Skin epidermis (tissue), 12 donors: ENCODE measurements around the gene HMGN2.

Experiments used
- H3K27ac ChIP-seq, 21 experiments: fragments of 200-600 bp; sonication (generic) in 11 of 21; one replicate each; pipeline ENCODE4 v1.5.0; 2020; ENCODE audit warnings: mild to moderate bottlenecking in 3 of 21, inconsistent platforms in 2 of 21, moderate library complexity in 2 of 21
- H3K4me3 ChIP-seq, 7 experiments: fragments of 200-600 bp; sonication (generic) in 2 of 7; one replicate each; pipeline ENCODE4 v1.5.0; 2020; ENCODE audit warnings: inconsistent platforms in 2 of 7, mild to moderate bottlenecking in 2 of 7, moderate library complexity in 1 of 7

Gene HMGN2

GRCh38 chr1:26472320-26472900 lies at the start of gene HMGN2:
Gene HMGN2 (plus strand): TSS chr1:26472440. CDS start chr1:26472613, 173 bp downstream.
- H3K27ac ChIP-seq = peak within 1 kb of the TSS; percentile 97 to 100 (median 99)
- peak within 1 kb of the TSS; percentile 58 to 93 (median 88) for H3K4me3 ChIP-seq

DNA sequence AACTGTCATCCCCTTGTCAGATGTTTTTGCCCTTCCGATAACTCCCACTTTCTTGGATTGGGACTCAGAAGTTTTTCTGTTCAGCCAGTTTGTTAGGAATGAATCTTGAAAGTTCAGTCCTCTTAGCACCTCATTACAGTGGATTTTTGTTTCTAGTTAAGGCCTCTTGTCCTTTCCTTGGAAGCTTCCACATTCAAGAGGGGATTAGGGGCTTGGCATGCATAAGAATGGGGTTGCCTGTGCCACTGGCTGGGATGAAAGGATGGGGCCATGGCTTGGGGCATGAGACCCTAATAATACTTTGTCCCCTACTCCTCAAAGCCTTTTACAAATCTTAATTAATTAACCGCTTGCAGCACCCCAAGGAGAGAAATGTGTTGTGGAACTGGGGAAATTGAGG lies 42.5 kb upstream of the HMGN2 start:
- no peak overlapping the region for H3K27ac ChIP-seq
- H3K4me3 ChIP-seq = no peak overlapping the region

DNA sequence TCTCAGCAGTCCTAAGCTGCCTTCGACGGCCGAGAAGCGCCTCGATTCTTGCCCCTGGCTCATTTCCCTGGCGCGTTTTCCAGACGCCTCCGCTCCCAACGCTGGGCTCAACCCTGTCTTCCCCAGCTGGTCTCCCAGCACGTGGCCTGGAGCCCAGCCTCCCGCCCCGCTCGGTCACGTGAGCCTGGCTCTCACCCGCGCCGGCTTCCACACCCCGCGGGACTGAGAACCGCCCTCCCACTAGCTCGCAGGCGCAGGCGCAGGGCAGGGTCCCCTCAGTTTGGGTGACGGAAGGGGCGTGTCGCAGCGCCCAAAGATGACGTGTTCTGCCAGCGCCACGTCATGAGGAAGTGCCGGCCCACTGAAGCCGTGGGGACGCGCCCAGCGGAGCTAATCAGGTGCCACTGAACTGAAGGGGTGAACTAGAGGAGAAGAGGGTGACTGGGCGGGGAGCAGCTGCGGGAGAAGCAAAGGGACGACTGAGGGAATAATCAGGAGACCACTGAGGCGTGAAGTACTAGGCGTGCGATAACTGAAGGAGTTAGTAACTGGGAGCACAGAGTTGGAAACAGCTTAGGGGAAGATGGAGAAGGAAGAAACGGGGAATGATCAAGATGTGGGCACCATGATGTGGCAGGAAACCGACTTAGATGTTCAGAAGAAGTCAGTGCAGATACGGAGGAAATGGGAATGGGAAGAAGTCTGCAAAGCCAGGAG lies 40.1 kb upstream of the HMGN2 start, which contains the start of gene DHDDS:
DHDDS (plus strand) TSS at position 343 of the 717 bp plus-strand sequence. CDS start 625 bp downstream, outside the sequence.
- H3K27ac ChIP-seq = peak within 1 kb of the TSS in 20 of 21 experiments; percentile 58 to 88 (median 78)
- peak within 1 kb of the TSS; percentile 47 to 76 (median 59) for H3K4me3 ChIP-seq

- peak overlapping the region in 20 of 21 experiments; percentile 58 to 88 (median 78) for H3K27ac ChIP-seq
- H3K4me3 ChIP-seq = peak overlapping the region; percentile 47 to 76 (median 59)
These were observed 39.4 kb upstream of the HMGN2 start for GRCh38 chr1:26432793-26433192.

DNA sequence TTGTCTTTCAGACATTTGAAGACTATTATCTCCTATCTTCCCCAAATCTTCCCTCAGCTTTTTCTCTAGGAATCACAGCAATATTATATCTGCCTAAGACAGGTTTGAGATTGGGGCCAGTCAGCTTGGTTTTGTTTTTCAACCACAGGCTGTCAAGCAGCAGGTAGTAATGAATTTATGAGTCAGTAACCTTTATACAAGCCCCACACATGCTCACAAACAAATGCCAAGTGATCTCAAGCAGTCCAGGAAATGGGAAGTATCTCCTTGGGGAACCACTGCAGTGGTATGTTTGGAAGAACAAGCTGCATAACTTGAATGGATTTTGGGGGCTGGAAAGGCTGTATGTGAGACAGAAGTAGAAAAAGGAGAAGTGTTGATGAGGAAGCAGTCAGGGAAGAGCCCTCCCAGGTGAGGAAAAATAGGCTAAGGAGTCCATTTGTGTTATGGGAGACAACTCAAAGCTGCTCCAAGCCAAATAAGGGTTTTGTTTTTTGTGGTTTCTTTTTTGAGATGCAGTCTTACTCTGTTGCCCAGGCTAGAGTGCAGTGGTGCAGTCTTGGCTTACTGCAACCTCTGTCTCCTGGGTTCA lies 38.0 kb upstream of the HMGN2 start:
- H3K4me3 ChIP-seq = no peak overlapping the region
- no peak overlapping the region for H3K27ac ChIP-seq

- H3K4me3 ChIP-seq = no peak overlapping the region
- H3K27ac ChIP-seq = no peak overlapping the region
These were observed 34.2 kb upstream of the HMGN2 start for GRCh38 chr1:26438041-26438440.

DNA sequence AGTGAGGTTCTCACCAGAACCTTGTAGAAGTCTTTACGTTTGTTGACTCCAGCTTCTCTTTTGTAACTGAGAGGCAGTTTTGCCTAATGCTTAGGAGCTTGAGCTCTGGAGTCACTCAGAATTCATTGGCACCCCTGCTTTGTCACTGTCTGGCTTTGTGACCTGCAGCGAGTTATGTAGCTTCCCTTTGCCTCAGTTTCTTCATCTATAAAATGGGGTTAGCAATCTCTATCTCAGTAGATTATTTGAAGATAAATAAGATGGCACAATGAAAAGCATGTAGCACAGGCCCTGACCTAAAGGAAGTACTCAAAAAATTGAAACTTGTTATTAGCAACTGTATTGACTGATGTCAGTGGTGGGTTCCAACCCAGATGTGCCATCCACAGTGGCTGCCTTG lies 32.0 kb upstream of the HMGN2 start:
- H3K4me3 ChIP-seq = no peak overlapping the region
- H3K27ac ChIP-seq = no peak overlapping the region

GRCh38 chr1:26449868-26450267 lies 22.4 kb upstream of the HMGN2 start:
- no peak overlapping the region for H3K4me3 ChIP-seq

GRCh38 chr1:26450908-26451307 lies 21.3 kb upstream of the HMGN2 start:
- Histone ChIP-seq H3K4me3 (no peak overlapping the region), H3K27ac (no peak overlapping the region)

More at GRCh38 chr1:26449868-26450267, 22.4 kb upstream of the HMGN2 start:
- H3K27ac ChIP-seq = no peak overlapping the region

DNA sequence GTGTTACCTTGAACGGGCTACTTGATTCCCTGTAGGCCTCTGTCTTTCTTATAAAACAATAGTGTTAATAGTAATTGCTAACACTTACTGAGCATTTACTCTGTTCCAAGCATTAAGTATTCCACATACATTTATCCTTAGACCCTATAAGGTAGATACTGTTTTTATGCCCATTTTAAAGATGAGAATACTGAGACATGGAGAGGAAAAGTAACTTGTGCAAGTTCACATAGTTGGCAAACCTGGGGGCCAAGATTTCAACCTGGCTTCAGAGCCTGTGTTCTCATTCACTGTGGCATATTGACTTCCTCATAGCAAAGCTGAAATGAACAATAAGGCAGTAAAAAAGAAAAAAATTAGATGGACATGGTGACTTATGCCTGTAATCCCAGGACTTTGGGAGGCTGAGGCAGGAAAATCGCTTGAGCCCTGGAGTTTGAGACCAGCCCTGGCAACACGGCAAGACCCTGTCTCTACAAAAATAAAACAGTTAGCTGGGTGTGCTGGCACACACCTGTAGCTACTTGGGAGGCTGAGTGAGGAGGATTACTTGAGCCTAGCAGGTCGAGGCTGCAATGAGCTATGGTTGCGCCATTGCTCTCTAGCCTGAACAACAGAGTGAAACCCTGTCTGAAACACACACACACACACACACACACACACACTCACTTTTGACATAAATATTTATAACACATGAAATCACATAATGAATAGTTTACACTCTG lies 19.6 kb upstream of the HMGN2 start:
- Histone ChIP-seq H3K27ac (no peak overlapping the region), H3K4me3 (no peak overlapping the region)

GRCh38 chr1:26459148-26459547 lies 13.1 kb upstream of the HMGN2 start:
- H3K4me3 ChIP-seq = no peak overlapping the region

GRCh38 chr1:26459573-26460031 lies 12.6 kb upstream of the HMGN2 start:
- Histone ChIP-seq H3K4me3 (no peak overlapping the region), H3K27ac (no peak overlapping the region)

More at GRCh38 chr1:26459148-26459547, 13.1 kb upstream of the HMGN2 start:
- no peak overlapping the region for H3K27ac ChIP-seq

DNA sequence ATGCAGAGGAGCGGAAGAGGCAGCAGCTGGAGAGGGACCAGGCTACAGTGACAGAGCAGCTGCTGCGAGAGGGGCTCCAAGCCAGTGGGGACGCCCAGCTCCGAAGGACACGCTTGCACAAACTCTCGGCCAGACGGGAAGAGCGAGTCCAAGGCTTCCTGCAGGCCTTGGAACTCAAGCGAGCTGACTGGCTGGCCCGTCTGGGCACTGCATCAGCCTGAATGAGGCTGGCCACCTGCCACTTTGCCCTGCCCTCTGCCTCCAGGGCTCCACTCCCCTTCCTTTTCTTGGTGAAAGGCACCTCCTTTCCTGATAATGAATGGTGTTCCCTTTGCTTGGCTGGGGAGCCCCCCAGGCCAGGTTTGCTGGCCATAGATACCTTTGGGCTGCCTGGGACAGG lies 3.3 kb upstream of the HMGN2 start:
- peak overlapping the region in 9 of 21 experiments; percentile 8 to 61 (median 23) for H3K27ac ChIP-seq
- no peak overlapping the region for H3K4me3 ChIP-seq

- Histone ChIP-seq H3K4me3 (no peak overlapping the region), H3K27ac (peak overlapping the region in 8 of 21 experiments; percentile 3 to 61 (median 20))
These were observed 2.7 kb upstream of the HMGN2 start for GRCh38 chr1:26469558-26469957.

DNA sequence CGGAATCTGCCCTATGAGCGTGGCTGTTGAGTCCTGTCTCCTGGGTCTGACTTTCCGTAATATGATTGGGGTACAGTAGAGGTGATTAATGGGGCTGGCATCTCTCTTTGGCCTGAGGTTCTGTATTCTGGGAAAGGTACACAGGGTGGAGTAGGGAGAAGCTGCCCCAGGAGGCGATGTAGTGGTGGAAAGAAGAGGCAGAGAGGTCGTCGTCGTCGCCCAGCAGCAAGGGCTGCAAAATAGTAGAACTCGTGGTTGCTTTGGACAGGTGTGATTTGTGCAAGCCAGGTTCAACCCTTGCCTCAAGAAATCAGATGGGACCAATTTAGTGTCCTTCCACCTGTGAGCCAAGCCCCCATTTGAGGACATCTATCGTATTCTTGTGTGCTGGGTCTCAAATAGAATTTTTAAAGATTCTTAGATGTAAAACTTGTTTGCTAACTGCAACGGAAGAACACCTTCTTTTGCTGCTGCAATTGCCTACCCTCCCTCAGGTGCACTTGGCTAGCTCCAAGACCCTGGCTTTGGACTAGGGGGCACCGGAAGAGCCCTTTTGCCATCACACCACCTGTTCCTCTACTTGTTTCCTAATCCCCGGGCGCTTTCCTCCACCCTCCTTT lies 1.3 kb upstream of the HMGN2 start:
- Histone ChIP-seq H3K4me3 (peak overlapping the region in 6 of 7 experiments; percentile 58 to 93 (median 86)), H3K27ac (peak overlapping the region in 15 of 21 experiments; percentile 97 to 100 (median 99))

DNA sequence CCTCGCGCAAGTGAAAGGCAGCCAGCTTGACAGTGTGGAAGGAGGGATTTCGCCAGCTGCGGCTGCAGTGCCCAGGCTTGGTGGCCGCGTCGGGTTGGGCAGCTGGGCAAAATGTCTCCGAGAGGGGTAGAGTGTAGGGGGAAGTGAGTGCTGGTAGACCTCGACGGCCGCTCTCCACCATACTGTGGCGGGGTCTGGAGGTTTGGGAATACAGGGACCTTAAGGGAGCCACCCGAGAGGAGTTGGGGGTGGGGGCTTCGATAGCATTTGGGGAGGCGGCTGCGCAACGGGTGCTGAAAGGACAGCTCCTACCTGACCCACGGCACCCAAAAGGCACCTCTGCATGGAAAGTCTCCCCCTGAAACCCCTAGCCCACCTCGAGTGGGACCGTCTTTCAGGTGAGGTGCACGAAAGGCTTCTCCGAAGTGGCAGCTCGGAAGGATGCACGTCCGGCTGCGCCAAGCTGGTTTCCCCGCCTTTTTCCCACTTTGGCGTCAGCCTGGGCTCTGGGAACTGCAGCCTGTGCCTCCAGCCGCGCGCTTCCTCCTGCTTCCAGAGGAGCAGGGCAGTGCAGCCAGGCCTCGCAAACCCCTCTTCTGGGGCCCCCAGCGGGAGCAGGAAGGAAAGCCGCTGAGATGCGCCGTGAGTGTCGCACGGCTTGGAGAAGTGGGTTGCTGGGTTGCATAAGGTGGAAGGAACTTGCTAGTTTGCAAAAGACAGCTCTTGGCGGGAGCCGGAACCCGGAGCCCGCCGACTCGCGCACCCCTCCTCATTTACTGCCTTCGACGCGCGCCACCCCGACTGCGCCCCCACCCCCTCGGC lies 531 bp upstream of the HMGN2 start:
- Histone ChIP-seq H3K4me3 (peak overlapping the region; percentile 58 to 93 (median 88)), H3K27ac (peak overlapping the region in 20 of 21 experiments; percentile 97 to 100 (median 99))

DNA sequence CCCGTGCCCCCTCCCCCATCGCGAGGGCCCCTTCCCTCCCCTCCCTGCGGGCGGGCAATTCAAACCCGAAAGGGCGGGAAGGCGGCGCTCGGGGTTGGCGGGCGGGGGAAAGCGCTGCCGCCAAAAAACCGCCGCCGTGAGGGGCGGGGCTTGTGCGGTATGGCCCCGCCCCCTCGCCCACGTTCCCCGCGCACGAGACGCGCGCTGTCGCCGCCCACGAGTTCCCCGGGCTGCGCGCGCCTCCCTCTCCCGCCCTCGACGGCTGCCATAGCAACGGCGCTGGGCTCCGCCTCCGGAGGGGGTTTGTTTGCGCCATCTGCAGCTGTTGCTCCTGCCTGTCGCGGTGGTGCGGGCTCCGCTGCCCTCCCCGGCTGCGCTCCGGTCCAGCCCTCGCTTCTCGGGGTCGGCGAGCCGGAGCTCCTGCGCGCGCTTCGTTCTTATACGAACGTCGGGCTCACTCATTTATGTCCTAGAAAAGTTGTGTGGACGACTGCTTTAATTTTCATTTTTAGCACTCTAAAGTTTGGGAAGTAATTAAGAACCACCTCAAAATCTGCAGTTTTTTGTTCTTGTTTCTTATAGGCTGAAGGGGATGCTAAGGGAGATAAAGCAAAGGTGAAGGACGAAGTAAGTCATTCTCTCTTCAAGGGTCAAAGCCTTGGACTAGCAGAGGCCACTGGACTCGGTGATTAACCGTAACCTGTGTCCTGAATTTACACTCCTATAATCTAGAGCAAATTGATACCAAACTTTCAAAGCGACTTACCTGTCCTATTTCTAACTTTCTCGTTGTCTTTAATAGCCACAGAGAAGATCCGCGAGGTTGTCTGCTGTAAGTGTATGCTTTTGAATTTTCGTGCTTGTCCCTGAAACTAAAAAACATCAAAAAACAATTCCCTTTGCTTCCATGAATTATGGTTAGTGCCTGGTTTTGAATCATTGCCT lies 933 bp downstream of the HMGN2 start:
- Histone ChIP-seq H3K27ac (peak overlapping the region; percentile 97 to 100 (median 99)), H3K4me3 (peak overlapping the region; percentile 58 to 93 (median 88))
